Brain microvascular endothelial cell (primary cell): ENCODE measurements around the gene TBCC.
A peak's percentile ranks its signal among the peaks of the same experiment; 100 is the strongest.
"Not testable (repeated sequence)": the region's sequence is repeated elsewhere in the genome, so short reads cannot be mapped to it uniquely, and the experiment has no call there.

ENCODE experiments used
- DNase-seq: peaks from one replicate; pipeline ENCODE4 v3.0.0-alpha.2; 2020
- H3K27ac ChIP-seq: fragments of 250-450 bp; sonication (Bioruptor Pico); 2 replicates; pipeline ENCODE4 v1.5.1; 2020; ENCODE audit warnings: mild to moderate bottlenecking, moderate library complexity
- H3K27me3 ChIP-seq: fragments of 250-450 bp; sonication (Bioruptor Pico); replicated peaks from 2 replicates; pipeline ENCODE4 v1.5.1; 2020; ENCODE audit warnings: mild to moderate bottlenecking
- H3K36me3 ChIP-seq: fragments of 250-450 bp; sonication (Bioruptor Pico); replicated peaks from 2 replicates; pipeline ENCODE4 v1.5.1; 2020; ENCODE audit warnings: mild to moderate bottlenecking
- H3K4me3 ChIP-seq: 2 replicates; pipeline ENCODE4 v1.5.1; 2011; ENCODE audit warnings: low read depth, mild to moderate bottlenecking, control low read depth, low read length, moderate library complexity
- in situ Hi-C: cut with HindIII; loops from 2 replicates; pipeline ENCODE4 v1.10.0; 2017; ENCODE audit warnings: low sequenced_read_pairs, low pct_ligation_motif_present
- TF ChIP-seq, protein P1 (sequence below): IDR thresholded peaks from 2 replicates; pipeline ENCODE4 v1.5.1; 2011; ENCODE audit warnings: low read depth, mild to moderate bottlenecking, moderate library complexity, low read length, control low read depth, inconsistent platforms; ENCODE audit errors: missing control alignments

Gene TBCC

DNA sequence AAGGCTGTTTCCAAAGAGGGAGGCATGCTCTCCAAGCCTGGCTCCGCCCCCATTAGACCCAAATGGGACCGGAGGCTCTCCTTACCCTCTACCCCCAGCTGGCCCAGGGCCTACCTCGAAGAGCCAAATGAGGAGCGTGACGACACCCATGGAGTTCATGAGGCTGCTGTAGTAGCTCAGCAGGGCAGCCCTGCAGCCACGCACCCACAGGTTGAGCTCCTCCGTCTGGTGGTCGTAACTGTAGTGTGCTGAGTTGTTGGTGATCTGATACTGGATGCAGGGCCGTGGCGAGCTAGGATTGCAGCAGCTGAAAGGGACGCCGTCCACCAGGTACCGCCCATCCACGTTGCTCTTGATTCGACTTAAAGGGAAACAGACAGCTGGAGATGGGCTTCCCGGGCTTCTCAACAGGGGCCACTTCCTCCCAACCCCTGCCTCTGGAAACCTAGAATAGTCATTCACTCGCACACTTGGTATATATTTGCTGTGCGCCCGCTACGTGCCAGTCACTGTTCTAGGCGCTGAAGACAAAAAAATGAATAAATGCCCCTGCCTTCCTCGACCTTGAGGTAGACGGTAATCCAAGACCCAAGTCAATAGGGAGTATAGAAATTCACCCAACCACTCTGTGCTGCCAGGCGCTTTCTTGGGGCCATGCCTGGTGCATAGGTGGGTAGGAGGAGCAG is 41.5 kb downstream of the TBCC start:
- Histone ChIP-seq H3K36me3 (no peaks in the 10 kb centered on the region), H3K27me3 (no peaks in the 10 kb centered on the region), H3K27ac (peak overlapping the region; percentile 51), H3K4me3 (peak overlapping the region; percentile 55)
- TF ChIP-seq, protein P1, sequence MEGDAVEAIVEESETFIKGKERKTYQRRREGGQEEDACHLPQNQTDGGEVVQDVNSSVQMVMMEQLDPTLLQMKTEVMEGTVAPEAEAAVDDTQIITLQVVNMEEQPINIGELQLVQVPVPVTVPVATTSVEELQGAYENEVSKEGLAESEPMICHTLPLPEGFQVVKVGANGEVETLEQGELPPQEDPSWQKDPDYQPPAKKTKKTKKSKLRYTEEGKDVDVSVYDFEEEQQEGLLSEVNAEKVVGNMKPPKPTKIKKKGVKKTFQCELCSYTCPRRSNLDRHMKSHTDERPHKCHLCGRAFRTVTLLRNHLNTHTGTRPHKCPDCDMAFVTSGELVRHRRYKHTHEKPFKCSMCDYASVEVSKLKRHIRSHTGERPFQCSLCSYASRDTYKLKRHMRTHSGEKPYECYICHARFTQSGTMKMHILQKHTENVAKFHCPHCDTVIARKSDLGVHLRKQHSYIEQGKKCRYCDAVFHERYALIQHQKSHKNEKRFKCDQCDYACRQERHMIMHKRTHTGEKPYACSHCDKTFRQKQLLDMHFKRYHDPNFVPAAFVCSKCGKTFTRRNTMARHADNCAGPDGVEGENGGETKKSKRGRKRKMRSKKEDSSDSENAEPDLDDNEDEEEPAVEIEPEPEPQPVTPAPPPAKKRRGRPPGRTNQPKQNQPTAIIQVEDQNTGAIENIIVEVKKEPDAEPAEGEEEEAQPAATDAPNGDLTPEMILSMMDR = no peak
- in situ Hi-C loops = no loop called here
- peak; percentile 71 for DNase-seq

DNA sequence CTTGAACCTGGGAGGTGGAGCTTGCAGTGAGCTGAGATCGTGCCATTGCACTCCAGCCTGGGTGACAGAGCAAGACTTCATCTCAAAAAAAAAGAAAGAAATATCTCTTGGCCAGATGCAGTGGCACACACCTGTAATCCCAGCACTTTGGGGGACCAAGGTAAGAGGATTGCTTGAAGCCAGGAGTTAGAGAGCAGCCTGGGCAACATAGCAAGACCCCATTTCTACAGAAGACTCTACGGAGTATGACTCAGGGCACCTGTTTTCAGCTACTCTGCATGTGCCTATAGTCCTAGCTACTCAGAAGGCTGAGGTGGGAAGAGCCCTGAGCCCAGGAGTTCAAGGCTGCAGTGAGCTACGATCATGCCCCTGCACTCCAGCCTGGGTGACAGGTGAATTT is 43.1 kb downstream of the TBCC start:
- H3K36me3 ChIP-seq, in situ Hi-C loops, DNase-seq, H3K4me3 ChIP-seq, H3K27me3 ChIP-seq, H3K27ac ChIP-seq: not testable (repeated sequence)

DNA sequence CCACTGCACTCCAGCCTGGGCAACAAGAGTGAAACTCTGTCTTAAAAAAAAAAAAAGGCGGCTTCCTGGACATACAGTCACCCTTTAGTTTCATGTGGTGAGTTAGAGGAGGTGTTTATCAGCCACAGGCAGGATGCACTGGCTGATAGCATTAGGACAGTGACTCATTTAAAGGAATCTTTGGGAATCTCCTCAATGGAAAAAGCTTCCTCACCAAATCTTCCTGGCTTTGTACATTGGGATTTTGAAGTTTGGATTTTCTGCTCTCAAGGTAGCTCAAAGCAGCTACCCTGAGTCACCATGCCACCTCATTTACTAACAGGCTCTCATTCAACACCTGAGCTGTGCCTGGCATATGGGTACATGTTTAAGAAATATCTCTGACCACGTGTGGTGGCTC is 43.7 kb downstream of the TBCC start:
- Histone ChIP-seq H3K27ac (no peak overlapping the region), H3K36me3 (no peaks in the 10 kb centered on the region), H3K27me3 (no peaks in the 10 kb centered on the region), H3K4me3 (no peak overlapping the region)
- TF ChIP-seq, protein P1 = no peak
- in situ Hi-C loops = no loop called here
- DNase-seq = peak; percentile 54

DNA sequence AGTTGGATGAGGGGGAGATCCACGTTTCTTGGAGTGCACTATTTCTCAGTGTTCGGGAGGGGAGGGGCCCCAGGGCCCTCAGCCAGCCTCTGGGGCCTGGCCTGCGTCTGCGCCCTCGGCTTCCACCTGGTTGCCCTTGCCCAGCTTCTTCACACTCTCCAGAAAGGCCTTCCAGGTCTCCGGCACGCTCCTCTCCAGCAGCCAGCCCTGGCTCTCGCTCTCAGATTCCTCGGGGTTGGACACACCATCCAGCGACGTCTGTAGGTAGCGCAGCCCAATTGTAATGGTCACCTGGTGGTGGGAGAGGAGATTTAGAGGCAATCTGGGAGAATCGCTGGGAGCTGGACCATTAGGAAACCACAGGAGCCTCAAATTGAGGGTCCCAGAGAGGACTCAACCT is 47.7 kb downstream of the TBCC start:
- H3K36me3 ChIP-seq = no peaks in the 10 kb centered on the region
- no peak overlapping the region for H3K27ac ChIP-seq
- no peak for DNase-seq
- H3K4me3 ChIP-seq = no peak overlapping the region
- TF ChIP-seq, protein P1 = no peak
- H3K27me3 ChIP-seq = no peaks in the 10 kb centered on the region
- in situ Hi-C loops = no loop called here

DNA sequence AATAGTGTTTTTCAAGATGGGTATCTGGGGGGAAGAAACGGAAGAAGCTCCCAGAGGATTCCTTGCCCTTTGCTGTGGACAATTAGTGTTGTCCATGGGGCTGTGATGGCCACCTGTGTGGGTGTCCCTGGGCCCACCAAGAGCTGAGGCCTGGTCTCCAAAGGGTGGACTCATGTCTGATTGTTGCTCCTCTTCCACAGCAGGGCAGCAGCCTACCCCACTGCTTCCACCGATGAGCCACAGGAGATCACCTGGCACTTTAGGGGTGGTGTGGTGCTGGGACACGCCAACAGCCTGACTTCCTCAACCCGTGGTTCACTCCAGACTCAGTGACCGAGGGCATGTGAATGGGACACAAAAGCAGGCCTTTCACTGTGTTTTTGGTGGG is 48.6 kb downstream of the TBCC start:
- Histone ChIP-seq H3K27ac (no peak overlapping the region), H3K4me3 (no peak overlapping the region), H3K27me3 (no peaks in the 10 kb centered on the region), H3K36me3 (no peaks in the 10 kb centered on the region)
- in situ Hi-C loops = no loop called here
- TF ChIP-seq, protein P1 = no peak
- no peak for DNase-seq

DNA sequence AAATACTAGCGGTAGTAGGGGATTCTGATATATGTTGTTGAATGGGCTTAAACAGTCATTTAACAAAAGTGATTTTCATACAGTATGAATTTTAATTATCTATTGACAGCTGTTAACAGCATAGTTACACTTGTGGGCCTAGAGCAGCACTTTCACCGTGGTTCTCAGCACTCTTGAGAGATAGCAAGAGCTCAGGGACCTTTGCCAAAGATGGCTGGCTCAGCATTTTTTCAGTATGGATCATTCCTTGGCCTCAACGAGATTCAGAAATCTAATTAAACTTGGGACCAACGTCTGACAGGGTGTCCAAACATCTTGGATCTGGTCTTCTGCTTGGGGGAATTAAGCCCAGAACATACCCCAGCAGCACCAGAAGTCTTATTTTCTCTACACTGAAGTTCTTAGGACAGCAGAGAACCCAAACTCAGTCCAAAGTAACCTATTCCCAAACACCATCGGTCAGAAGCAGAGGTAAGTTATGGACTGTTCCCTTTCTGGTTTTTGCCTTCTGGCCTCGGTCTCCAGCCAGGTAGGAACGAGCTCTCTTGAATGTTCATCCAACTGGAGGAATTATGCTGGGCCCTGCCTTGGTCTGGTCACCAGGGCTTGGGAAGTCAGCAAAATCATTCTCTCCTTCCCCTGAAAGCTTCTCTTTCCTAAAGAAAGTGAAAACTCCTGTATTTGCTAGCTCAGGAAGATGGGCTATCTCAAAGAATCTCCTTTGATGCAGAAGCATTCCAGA is 49.2 kb downstream of the TBCC start:
- in situ Hi-C loops = no loop called here
- Histone ChIP-seq H3K27me3 (no peaks in the 10 kb centered on the region), H3K27ac (no peak overlapping the region), H3K36me3 (no peaks in the 10 kb centered on the region), H3K4me3 (no peak overlapping the region)
- DNase-seq = peak; percentile 34
- TF ChIP-seq, protein P1 = no peak
